HEK293 (cell line): ENCODE data around the gene FAM221A.

Experiments used
- BCL11B ChIP-seq: fragments of 450-650 bp; formaldehyde crosslinking; IDR thresholded peaks from 2 replicates; pipeline ENCODE4 v1.5.1; 2016; ENCODE audit warnings: low read depth, missing biosample characterization, missing genetic modification characterization
- FEZF1 ChIP-seq: fragments of 450-650 bp; formaldehyde crosslinking; IDR thresholded peaks from 2 replicates; pipeline ENCODE4 v1.5.1; 2016; ENCODE audit warnings: missing biosample characterization, missing genetic modification characterization
- GFI1B ChIP-seq: fragments of 450-650 bp; formaldehyde crosslinking; IDR thresholded peaks from 2 replicates; pipeline ENCODE4 v1.5.1; 2016; ENCODE audit warnings: missing biosample characterization, missing genetic modification characterization
- GLIS1 ChIP-seq: fragments of 450-650 bp; formaldehyde crosslinking; IDR thresholded peaks from 2 replicates; pipeline ENCODE4 v1.5.1; 2016; ENCODE audit warnings: missing biosample characterization, missing genetic modification characterization
- GLIS2 ChIP-seq: fragments of 450-650 bp; formaldehyde crosslinking; IDR thresholded peaks from 2 replicates; pipeline ENCODE4 v1.5.1; 2016; ENCODE audit warnings: missing biosample characterization, missing genetic modification characterization
- KLF10 ChIP-seq: fragments of 450-650 bp; IDR thresholded peaks from 2 replicates; pipeline ENCODE4 v1.5.1; 2018; ENCODE audit warnings: missing biosample characterization, mild to moderate bottlenecking, missing genetic modification characterization
- KLF9 ChIP-seq: fragments of 450-650 bp; formaldehyde crosslinking; IDR thresholded peaks from 2 replicates; pipeline ENCODE4 v1.5.1; 2016; ENCODE audit warnings: missing biosample characterization, missing genetic modification characterization, low read depth
- PBX3 ChIP-seq: sonication (generic); formaldehyde crosslinking; IDR thresholded peaks from 2 replicates; pipeline ENCODE4 v1.8.1; 2022; ENCODE audit warnings: mild to moderate bottlenecking, moderate library complexity, missing genetic modification reagents
- SALL2 ChIP-seq: fragments of 450-650 bp; formaldehyde crosslinking; IDR thresholded peaks from 2 replicates; pipeline ENCODE4 v1.5.0; 2017; ENCODE audit warnings: missing biosample characterization, mild to moderate bottlenecking, missing genetic modification characterization, borderline replicate concordance
- SCRT1 ChIP-seq: fragments of 450-650 bp; formaldehyde crosslinking; IDR thresholded peaks from 2 replicates; pipeline ENCODE4 v1.5.1; 2016; ENCODE audit warnings: missing biosample characterization, missing genetic modification characterization, borderline replicate concordance
- TSHZ1 ChIP-seq: fragments of 450-650 bp; formaldehyde crosslinking; IDR thresholded peaks from 2 replicates; pipeline ENCODE4 v1.5.1; 2016; ENCODE audit warnings: missing biosample characterization, missing genetic modification characterization, borderline replicate concordance
- ZBTB20 ChIP-seq: fragments of 450-650 bp; formaldehyde crosslinking; IDR thresholded peaks from 2 replicates; pipeline ENCODE4 v1.5.1; 2016; ENCODE audit warnings: missing biosample characterization, missing genetic modification characterization
- ZBTB26 ChIP-seq: fragments of 450-650 bp; formaldehyde crosslinking; optimal IDR thresholded peaks from 2 replicates; pipeline ENCODE3; 2016; ENCODE audit warnings: missing biosample characterization, mild to moderate bottlenecking, missing genetic modification characterization
- ZBTB48 ChIP-seq: fragments of 450-650 bp; formaldehyde crosslinking; IDR thresholded peaks from 2 replicates; pipeline ENCODE4 v1.5.1; 2016; ENCODE audit warnings: missing biosample characterization, missing genetic modification characterization
- ZNF274 ChIP-seq, 2 experiments: fragments of 200-500 bp in 1 of 2; fragments of 450-650 bp in 1 of 2; sonication (Bioruptor generic) in 1 of 2; formaldehyde crosslinking in 1 of 2; IDR thresholded peaks; 2 replicates each; pipeline versions ENCODE4 v1.5.1 to v1.6.1; 2014 to 2016; ENCODE audit warnings: borderline replicate concordance in 1 of 2, inconsistent platforms in 1 of 2, low read length in 1 of 2, missing biosample characterization in 1 of 2, missing genetic modification characterization in 1 of 2
- ZNF280C ChIP-seq: fragments of 450-650 bp; formaldehyde crosslinking; IDR thresholded peaks from 2 replicates; pipeline ENCODE4 v1.5.1; 2016; ENCODE audit warnings: missing biosample characterization, missing genetic modification characterization
- ZNF341 ChIP-seq: fragments of 450-650 bp; formaldehyde crosslinking; IDR thresholded peaks from 2 replicates; pipeline ENCODE4; 2016; ENCODE audit warnings: low read depth, missing biosample characterization, missing genetic modification characterization
- ZNF350 ChIP-seq: fragments of 450-650 bp; formaldehyde crosslinking; IDR thresholded peaks from 2 replicates; pipeline ENCODE4 v1.5.0; 2017; ENCODE audit warnings: missing biosample characterization, mild to moderate bottlenecking, missing genetic modification characterization
- ZNF518A ChIP-seq: fragments of 450-650 bp; formaldehyde crosslinking; conservative IDR thresholded peaks from 2 replicates; pipeline ENCODE4 v1.5.1; 2016; ENCODE audit warnings: low read depth, missing biosample characterization, missing genetic modification characterization
- ZNF561 ChIP-seq: fragments of 450-650 bp; IDR thresholded peaks from 2 replicates; pipeline ENCODE4 v1.5.1; 2018; ENCODE audit warnings: missing biosample characterization, missing genetic modification characterization, borderline replicate concordance
- ZNF664 ChIP-seq: fragments of 450-650 bp; formaldehyde crosslinking; IDR thresholded peaks from 2 replicates; pipeline ENCODE4 v1.5.1; 2016; ENCODE audit warnings: missing biosample characterization, missing genetic modification characterization
- ZNF76 ChIP-seq: fragments of 450-650 bp; formaldehyde crosslinking; IDR thresholded peaks from 2 replicates; pipeline ENCODE4; 2016; ENCODE audit warnings: low read depth, missing biosample characterization, missing genetic modification characterization, borderline replicate concordance
- ZNF837 ChIP-seq: fragments of 450-650 bp; formaldehyde crosslinking; IDR thresholded peaks from 2 replicates; pipeline ENCODE4 v1.5.1; 2016; ENCODE audit warnings: missing biosample characterization, missing genetic modification characterization
- ZSCAN16 ChIP-seq: fragments of 450-650 bp; formaldehyde crosslinking; IDR thresholded peaks from 2 replicates; pipeline ENCODE4 v1.5.1; 2016; ENCODE audit warnings: missing biosample characterization, missing genetic modification characterization

The FAM221A gene

GRCh38 chr7:23679898-23680413 is at the start of gene FAM221A (continued):
- TF ChIP-seq ZNF280C (no peak), GLIS2 (tag by site-specific recombination) (peak; percentile 86), GFI1B (tag by site-specific recombination) (no peak), PBX3 (CRISPR knock-in tag) (peak; percentile 74; the same call in 1 of the 2 replicates), ZNF341 (no peak), ZNF664 (tag by site-specific recombination) (no peak), BCL11B (tag by site-specific recombination) (no peak), FEZF1 (tag by site-specific recombination) (no peak), ZBTB48 (tag by site-specific recombination) (0 out of 2 replicates have a peak, but pooled peaks have one; percentile 30), ZSCAN16 (tag by site-specific recombination) (no peak), ZNF274 (IDR thresholded peaks at IDR 0.05; ENCODE audit: low read length) (no peak), ZNF274 (tag by site-specific recombination; IDR thresholded peaks at IDR 0.05; ENCODE audit: borderline replicate concordance) (no peak), SALL2 (no peak), ZNF76 (tag by site-specific recombination) (no peak), ZBTB26 (tag by site-specific recombination) (peak; percentile 71), ZNF561 (tag by site-specific recombination) (no peak), KLF9 (tag by site-specific recombination) (peak; percentile 80), SCRT1 (tag by site-specific recombination) (no peak), ZNF518A (tag by site-specific recombination) (no peak), GLIS1 (tag by site-specific recombination) (peak; percentile 16; the same call in 1 of the 2 replicates), ZBTB20 (tag by site-specific recombination) (peak; percentile 98), KLF10 (tag by site-specific recombination) (peak; percentile 98), ZNF350 (tag by site-specific recombination) (no peak), TSHZ1 (tag by site-specific recombination) (no peak), ZNF837 (no peak)
